ENCODE data around the gene CREBBP.

DNA sequence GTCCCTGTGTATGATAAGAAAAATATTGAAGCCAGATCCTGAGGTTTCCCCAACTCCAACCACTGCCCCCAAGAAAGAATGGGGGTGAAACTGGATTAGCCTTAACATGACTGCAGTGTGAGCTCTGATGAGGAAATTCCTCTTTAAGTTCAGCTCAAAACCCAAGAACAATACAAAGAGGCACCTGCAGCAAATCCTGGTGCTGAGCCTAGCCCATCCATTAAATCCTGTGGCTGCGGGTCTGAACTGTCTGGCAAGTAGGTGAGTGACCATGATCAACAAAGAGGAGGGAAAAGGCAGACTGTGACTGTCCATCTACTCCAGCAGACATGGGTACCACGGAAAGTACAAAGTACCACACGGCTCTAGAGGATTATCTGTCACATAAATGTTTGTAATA is 64.2 kb downstream of the CREBBP start:
- TF ChIP-seq, protein P1, sequence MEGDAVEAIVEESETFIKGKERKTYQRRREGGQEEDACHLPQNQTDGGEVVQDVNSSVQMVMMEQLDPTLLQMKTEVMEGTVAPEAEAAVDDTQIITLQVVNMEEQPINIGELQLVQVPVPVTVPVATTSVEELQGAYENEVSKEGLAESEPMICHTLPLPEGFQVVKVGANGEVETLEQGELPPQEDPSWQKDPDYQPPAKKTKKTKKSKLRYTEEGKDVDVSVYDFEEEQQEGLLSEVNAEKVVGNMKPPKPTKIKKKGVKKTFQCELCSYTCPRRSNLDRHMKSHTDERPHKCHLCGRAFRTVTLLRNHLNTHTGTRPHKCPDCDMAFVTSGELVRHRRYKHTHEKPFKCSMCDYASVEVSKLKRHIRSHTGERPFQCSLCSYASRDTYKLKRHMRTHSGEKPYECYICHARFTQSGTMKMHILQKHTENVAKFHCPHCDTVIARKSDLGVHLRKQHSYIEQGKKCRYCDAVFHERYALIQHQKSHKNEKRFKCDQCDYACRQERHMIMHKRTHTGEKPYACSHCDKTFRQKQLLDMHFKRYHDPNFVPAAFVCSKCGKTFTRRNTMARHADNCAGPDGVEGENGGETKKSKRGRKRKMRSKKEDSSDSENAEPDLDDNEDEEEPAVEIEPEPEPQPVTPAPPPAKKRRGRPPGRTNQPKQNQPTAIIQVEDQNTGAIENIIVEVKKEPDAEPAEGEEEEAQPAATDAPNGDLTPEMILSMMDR (conservative IDR thresholded peaks at IDR 0.05; ENCODE audit: low read depth, low read length): no peak
- TF ChIP-seq EZH2 (IDR thresholded peaks at IDR 0.05; ENCODE audit: borderline replicate concordance, low read depth, low read length, poor library complexity, severe bottlenecking): no peak

Measured in A673 (cell line).